Stomach smooth muscle (tissue), 2 donors: ENCODE measurements around the gene KSR1.

Experiments used
- H3K27ac ChIP-seq: one replicate; pipeline ENCODE4 v1.7.0; 2013; ENCODE audit warnings: mild to moderate bottlenecking, low read length, inconsistent platforms
- H3K27me3 ChIP-seq, 2 donors: one replicate each; pipeline ENCODE4 v1.7.0; 2013; ENCODE audit warnings: low read length in 2 of 2; ENCODE audit not compliant: insufficient read depth in 2 of 2, control insufficient read depth in 1 of 2
- H3K36me3 ChIP-seq, 2 donors: one replicate each; pipeline ENCODE4 v1.7.0; 2013; ENCODE audit warnings: low read length in 2 of 2; ENCODE audit not compliant: control insufficient read depth in 2 of 2, insufficient read depth in 2 of 2
- H3K4me1 ChIP-seq: one replicate; pipeline ENCODE4 v1.7.0; 2013; ENCODE audit warnings: low read length; ENCODE audit not compliant: control insufficient read depth, insufficient read depth
- H3K4me3 ChIP-seq, 2 donors: one replicate each; pipeline ENCODE4 v1.7.0; 2013; ENCODE audit warnings: low read length in 2 of 2
- H3K9ac ChIP-seq, 2 donors: one replicate each; pipeline ENCODE4 v1.7.0; 2013; ENCODE audit warnings: low read length in 2 of 2, mild to moderate bottlenecking in 1 of 2
- H3K9me3 ChIP-seq, 2 donors: one replicate each; pipeline ENCODE4 v1.7.0; 2013; ENCODE audit warnings: low read length in 2 of 2; ENCODE audit not compliant: control insufficient read depth in 2 of 2
- donor health status: healthy.
- donor health status: Pancreatic carcinoma.

The KSR1 gene

GRCh38 chr17:27530764-27531391, 74.6 kb downstream of the KSR1 start:
- no peaks in the 10 kb centered on the region for H3K27me3 ChIP-seq
- no peak overlapping the region for H3K27ac ChIP-seq
- H3K9me3 ChIP-seq, result no peaks in the 10 kb centered on the region
- no peak overlapping the region for H3K4me3 ChIP-seq
- H3K4me1 ChIP-seq, result peaks cover 33% of the 10 kb centered on the region
- H3K9ac ChIP-seq, result peak overlapping the region in 1 of 2 donors; percentile 30
- no peaks in the 10 kb centered on the region for H3K36me3 ChIP-seq

- Histone ChIP-seq H3K4me3 (no peak overlapping the region), H3K4me1 (peaks cover 29% of the 10 kb centered on the region), H3K9ac (no peak overlapping the region), H3K27me3 (no peaks in the 10 kb centered on the region), H3K27ac (no peak overlapping the region), H3K36me3 (no peaks in the 10 kb centered on the region), H3K9me3 (no peaks in the 10 kb centered on the region)
These were observed 75.3 kb downstream of the KSR1 start for GRCh38 chr17:27531469-27531961.

GRCh38 chr17:27532269-27533263, 76.3 kb downstream of the KSR1 start:
- Histone ChIP-seq H3K9me3 (no peaks in the 10 kb centered on the region), H3K27me3 (no peaks in the 10 kb centered on the region), H3K4me3 (no peak overlapping the region), H3K27ac (no peak overlapping the region), H3K9ac (peak overlapping the region in 1 of 2 donors; percentile 21), H3K4me1 (peaks cover 25% of the 10 kb centered on the region), H3K36me3 (no peaks in the 10 kb centered on the region)

- H3K4me1 ChIP-seq, result peaks cover 27% of the 10 kb centered on the region
- H3K9me3 ChIP-seq, result no peaks in the 10 kb centered on the region
- H3K4me3 ChIP-seq, result no peak overlapping the region
- H3K27ac ChIP-seq, result no peak overlapping the region
- H3K27me3 ChIP-seq, result no peaks in the 10 kb centered on the region
- no peaks in the 10 kb centered on the region for H3K36me3 ChIP-seq
- no peak overlapping the region for H3K9ac ChIP-seq
These were observed 77.9 kb downstream of the KSR1 start for GRCh38 chr17:27533874-27534815.

GRCh38 chr17:27535178-27535928, 79.1 kb downstream of the KSR1 start:
- no peak overlapping the region for H3K27ac ChIP-seq
- no peak overlapping the region for H3K4me3 ChIP-seq
- no peaks in the 10 kb centered on the region for H3K36me3 ChIP-seq
- H3K4me1 ChIP-seq, result peaks cover 39% of the 10 kb centered on the region
- H3K9ac ChIP-seq, result no peak overlapping the region
- no peaks in the 10 kb centered on the region for H3K27me3 ChIP-seq
- H3K9me3 ChIP-seq, result no peaks in the 10 kb centered on the region

GRCh38 chr17:27535975-27536374, 79.7 kb downstream of the KSR1 start:
- no peaks in the 10 kb centered on the region for H3K36me3 ChIP-seq
- no peaks in the 10 kb centered on the region for H3K9me3 ChIP-seq
- peaks cover 43% of the 10 kb centered on the region for H3K4me1 ChIP-seq
- H3K27ac ChIP-seq, result no peak overlapping the region
- no peaks in the 10 kb centered on the region for H3K27me3 ChIP-seq
- no peak overlapping the region for H3K4me3 ChIP-seq
- no peak overlapping the region for H3K9ac ChIP-seq

GRCh38 chr17:27536781-27537180, 80.5 kb downstream of the KSR1 start:
- Histone ChIP-seq H3K9me3 (no peaks in the 10 kb centered on the region), H3K4me3 (no peak overlapping the region), H3K27me3 (no peaks in the 10 kb centered on the region), H3K27ac (no peak overlapping the region), H3K9ac (no peak overlapping the region), H3K36me3 (no peaks in the 10 kb centered on the region), H3K4me1 (peaks cover 43% of the 10 kb centered on the region)

GRCh38 chr17:27538156-27538955, 82.1 kb downstream of the KSR1 start:
- peaks cover 40% of the 10 kb centered on the region for H3K4me1 ChIP-seq

GRCh38 chr17:27539152-27539551, 82.9 kb downstream of the KSR1 start:
- H3K4me3 ChIP-seq, result no peak overlapping the region
- peak overlapping the region; percentile 76 for H3K27ac ChIP-seq
- H3K9me3 ChIP-seq, result no peaks in the 10 kb centered on the region
- H3K27me3 ChIP-seq, result no peaks in the 10 kb centered on the region
- H3K4me1 ChIP-seq, result peaks cover 34% of the 10 kb centered on the region
- no peak overlapping the region for H3K9ac ChIP-seq
- H3K36me3 ChIP-seq, result no peaks in the 10 kb centered on the region

More at GRCh38 chr17:27538156-27538955, 82.1 kb downstream of the KSR1 start:
- no peaks in the 10 kb centered on the region for H3K36me3 ChIP-seq
- no peak overlapping the region for H3K4me3 ChIP-seq
- no peak overlapping the region for H3K9ac ChIP-seq
- H3K27ac ChIP-seq, result no peak overlapping the region
- H3K27me3 ChIP-seq, result no peaks in the 10 kb centered on the region
- no peaks in the 10 kb centered on the region for H3K9me3 ChIP-seq
